Cardiac fibroblast (primary cell): ENCODE results near the gene CCDC201.

Experiments used
- DNase-seq, 2 donors: peaks; one replicate each; pipeline versions ENCODE4 v3.0.0 to v3.0.0-alpha.2; 2010; ENCODE audit warnings: low read depth in 2 of 2
- H3K4me3 ChIP-seq, 2 donors: replicated peaks in 1 of 2; 1 replicate in 1 of 2; 2 replicates in 1 of 2; pipeline ENCODE4 v1.5.1; 2011; ENCODE audit warnings: low read depth in 2 of 2, low read length in 2 of 2, mild to moderate bottlenecking in 2 of 2, moderate library complexity in 1 of 2
- CTCF ChIP-seq: IDR thresholded peaks from one replicate; pipeline ENCODE4 v1.5.1; 2011; ENCODE audit warnings: low read depth, mild to moderate bottlenecking, low read length, inconsistent platforms

The CCDC201 gene

GRCh38 chr7:45893996-45894664, 21.2 kb upstream of the CCDC201 start:
- H3K4me3 ChIP-seq, result no peak overlapping the region
- DNase-seq, result no peak
- no peak for TF ChIP-seq CTCF

GRCh38 chr7:45893374-45893995, 20.6 kb upstream of the CCDC201 start:
- no peak overlapping the region for H3K4me3 ChIP-seq
- TF ChIP-seq CTCF, result no peak
- DNase-seq, result no peak

GRCh38 chr7:45892407-45893035, 19.6 kb upstream of the CCDC201 start:
- DNase-seq, result no peak
- TF ChIP-seq CTCF, result no peak
- H3K4me3 ChIP-seq, result no peak overlapping the region

GRCh38 chr7:45891462-45892402, 18.9 kb upstream of the CCDC201 start:
- no peak for DNase-seq
- TF ChIP-seq CTCF, result no peak
- no peak overlapping the region for H3K4me3 ChIP-seq

- peak; percentile 65 to 70 for DNase-seq
- TF ChIP-seq CTCF, result peak; percentile 46
- H3K4me3 ChIP-seq, result no peak overlapping the region
Measured at GRCh38 chr7:45890902-45891461, 18.1 kb upstream of the CCDC201 start.
